ENCODE data around the gene EFNA1. TPM values are rescaled to one million over a fixed set of nuclear protein-coding genes. Genes with fewer than 3 reads are reported as not detected.

Gene EFNA1
- total RNA-seq, 2 experiments from 2014 or later: not detected

GRCh38 chr1:155085504-155086127 lies 42.1 kb upstream of the EFNA1 start:
- H4K20me1 ChIP-seq (ENCODE audit: insufficient read depth, low read length): no peaks in the 10 kb centered on the region
- no peaks in the 10 kb centered on the region for H3K36me3 ChIP-seq (ENCODE audit: insufficient read depth, low read length)
- H3K79me2 ChIP-seq (ENCODE audit: insufficient read depth, low read depth, low read length): no peaks in the 10 kb centered on the region
- peak; percentile 67 for DNase-seq (ENCODE audit: low spot score)
- peak overlapping the region; percentile 81 for H3K4me3 ChIP-seq (ENCODE audit: low read depth, low read length, poor library complexity, severe bottlenecking)
- peak overlapping the region; percentile 88 for H2AFZ ChIP-seq (ENCODE audit: low read length)
- no TSS peak for BruUV-seq (replicated peaks)
- H3K9me2 ChIP-seq (ENCODE audit: insufficient read depth, low read length): no peaks in the 10 kb centered on the region
- peak overlapping the region; percentile 99 for H3K4me2 ChIP-seq (ENCODE audit: low read length)
- ChIA-PET CTCF (ENCODE audit: unreplicated experiment) (interaction anchor here (0.6 to 1.9 kb wide), 4 partner anchors 26 to 108 kb away, joined by 7 to 11 read pairs (median 8); no protein-coding TSS in a partner anchor), POLR2A (no interaction called here)
- TF ChIP-seq, protein P1, sequence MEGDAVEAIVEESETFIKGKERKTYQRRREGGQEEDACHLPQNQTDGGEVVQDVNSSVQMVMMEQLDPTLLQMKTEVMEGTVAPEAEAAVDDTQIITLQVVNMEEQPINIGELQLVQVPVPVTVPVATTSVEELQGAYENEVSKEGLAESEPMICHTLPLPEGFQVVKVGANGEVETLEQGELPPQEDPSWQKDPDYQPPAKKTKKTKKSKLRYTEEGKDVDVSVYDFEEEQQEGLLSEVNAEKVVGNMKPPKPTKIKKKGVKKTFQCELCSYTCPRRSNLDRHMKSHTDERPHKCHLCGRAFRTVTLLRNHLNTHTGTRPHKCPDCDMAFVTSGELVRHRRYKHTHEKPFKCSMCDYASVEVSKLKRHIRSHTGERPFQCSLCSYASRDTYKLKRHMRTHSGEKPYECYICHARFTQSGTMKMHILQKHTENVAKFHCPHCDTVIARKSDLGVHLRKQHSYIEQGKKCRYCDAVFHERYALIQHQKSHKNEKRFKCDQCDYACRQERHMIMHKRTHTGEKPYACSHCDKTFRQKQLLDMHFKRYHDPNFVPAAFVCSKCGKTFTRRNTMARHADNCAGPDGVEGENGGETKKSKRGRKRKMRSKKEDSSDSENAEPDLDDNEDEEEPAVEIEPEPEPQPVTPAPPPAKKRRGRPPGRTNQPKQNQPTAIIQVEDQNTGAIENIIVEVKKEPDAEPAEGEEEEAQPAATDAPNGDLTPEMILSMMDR (conservative IDR thresholded peaks at IDR 0.05; ENCODE audit: low read length): no peak
- H3K4me1 ChIP-seq (ENCODE audit: insufficient read depth, low read length, poor library complexity, severe bottlenecking): peaks cover 38% of the 10 kb centered on the region
- no peaks in the 10 kb centered on the region for H3K9me3 ChIP-seq (ENCODE audit: low read length)
- intact Hi-C loops (cut with micrococcal nuclease; ENCODE audit: unreplicated experiment): loop anchor here (1.0 to 2.0 kb wide), 2 partner anchors 69 to 83 kb away; partner anchors contain the start of gene ZBTB7B
- H3K27ac ChIP-seq (ENCODE audit: low read depth, low read length, poor library complexity, severe bottlenecking): peak overlapping the region; percentile 87

DNA sequence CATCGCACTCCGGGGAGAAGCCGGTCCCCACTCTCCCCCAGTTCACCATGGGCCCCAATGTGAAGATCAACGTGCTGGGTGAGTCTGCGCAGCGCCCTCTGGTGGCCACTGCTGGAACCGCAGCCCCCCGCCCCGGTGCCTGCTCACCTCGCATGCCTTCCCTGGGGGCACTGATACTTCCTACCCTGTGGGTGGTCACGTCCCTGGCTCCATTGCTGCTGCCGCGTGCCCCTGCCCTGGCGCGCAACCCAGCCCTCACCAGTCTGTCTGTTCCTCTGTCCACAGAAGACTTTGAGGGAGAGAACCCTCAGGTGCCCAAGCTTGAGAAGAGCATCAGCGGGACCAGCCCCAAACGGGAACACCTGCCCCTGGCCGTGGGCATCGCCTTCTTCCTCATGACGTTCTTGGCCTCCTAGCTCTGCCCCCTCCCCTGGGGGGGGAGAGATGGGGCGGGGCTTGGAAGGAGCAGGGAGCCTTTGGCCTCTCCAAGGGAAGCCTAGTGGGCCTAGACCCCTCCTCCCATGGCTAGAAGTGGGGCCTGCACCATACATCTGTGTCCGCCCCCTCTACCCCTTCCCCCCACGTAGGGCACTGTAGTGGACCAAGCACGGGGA lies 41.4 kb upstream of the EFNA1 start:
- Histone ChIP-seq H3K4me1 (ENCODE audit: insufficient read depth, low read length, poor library complexity, severe bottlenecking) (peaks cover 35% of the 10 kb centered on the region), H3K36me3 (ENCODE audit: insufficient read depth, low read length) (no peaks in the 10 kb centered on the region), H2AFZ (ENCODE audit: low read length) (peak overlapping the region; percentile 88; the same call in 1 of the 2 replicates), H3K4me3 (ENCODE audit: low read depth, low read length, poor library complexity, severe bottlenecking) (peak overlapping the region; percentile 81), H3K27ac (ENCODE audit: low read depth, low read length, poor library complexity, severe bottlenecking) (peak overlapping the region; percentile 87), H4K20me1 (ENCODE audit: insufficient read depth, low read length) (no peaks in the 10 kb centered on the region), H3K4me2 (ENCODE audit: low read length) (peak overlapping the region; percentile 99), H3K79me2 (ENCODE audit: insufficient read depth, low read depth, low read length) (no peaks in the 10 kb centered on the region), H3K9me3 (ENCODE audit: low read length) (no peaks in the 10 kb centered on the region), H3K9me2 (ENCODE audit: insufficient read depth, low read length) (no peaks in the 10 kb centered on the region)
- CTCF ChIA-PET (ENCODE audit: unreplicated experiment): interaction anchor here (1.8 kb wide), 1 partner anchor 81 kb away, joined by 7 read pairs; no protein-coding TSS in a partner anchor
- TF ChIP-seq, protein P1 (conservative IDR thresholded peaks at IDR 0.05; ENCODE audit: low read length): peak; percentile 90
- TF ChIP-seq EZH2phosphoT487 (IDR thresholded peaks at IDR 0.05; ENCODE audit: borderline replicate concordance, low read depth, low read length): no peak
- peak; percentile 81 for DNase-seq (ENCODE audit: low spot score)
- no TSS peak for BruUV-seq (replicated peaks)
- intact Hi-C loops (cut with micrococcal nuclease; ENCODE audit: unreplicated experiment): no loop called here
- POLR2A ChIA-PET: interaction anchor here (0.6 kb wide), 1 partner anchor 179 kb away, joined by 3 read pairs; no protein-coding TSS in a partner anchor

Measured in OCI-LY7 (cell line).